Measurements from ENCODE around the gene FBRSL1.

DNA sequence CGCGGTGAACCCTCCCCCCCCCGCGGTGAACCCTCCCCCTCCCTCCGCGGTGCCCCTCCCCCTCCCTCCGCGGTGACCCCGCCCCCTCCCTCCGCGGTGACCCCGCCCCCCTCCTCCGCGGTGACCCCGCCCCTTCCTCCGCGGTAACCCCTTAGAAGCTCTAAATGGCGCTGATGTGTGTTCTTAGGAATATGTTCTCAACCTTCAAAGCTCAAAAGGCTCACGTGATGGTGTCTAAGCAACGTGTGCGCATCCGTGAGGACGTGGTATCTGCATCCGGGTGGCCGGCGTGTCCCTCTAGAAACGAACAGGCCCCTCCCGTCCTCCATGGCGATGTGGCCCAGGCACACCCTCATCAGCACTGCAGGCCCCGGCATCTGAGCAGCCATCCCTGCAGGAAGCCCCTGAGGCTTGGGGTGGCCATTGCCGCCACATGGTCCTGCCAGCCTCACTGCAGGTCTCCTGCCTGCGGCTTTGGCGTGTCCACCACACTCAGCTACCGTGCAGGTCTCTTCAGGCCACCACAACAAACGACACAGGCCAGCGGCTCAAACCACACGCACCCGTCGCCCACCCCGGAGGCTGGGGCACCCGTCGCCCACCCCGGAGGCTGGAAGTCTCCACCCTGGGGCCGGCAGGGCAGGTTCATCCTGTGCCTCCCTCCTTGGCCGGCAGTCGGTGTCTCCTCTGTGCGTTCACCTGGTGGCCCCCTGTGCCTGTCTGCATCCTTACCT lies 14.5 kb upstream of the FBRSL1 start:
- TF ChIP-seq, protein P1, sequence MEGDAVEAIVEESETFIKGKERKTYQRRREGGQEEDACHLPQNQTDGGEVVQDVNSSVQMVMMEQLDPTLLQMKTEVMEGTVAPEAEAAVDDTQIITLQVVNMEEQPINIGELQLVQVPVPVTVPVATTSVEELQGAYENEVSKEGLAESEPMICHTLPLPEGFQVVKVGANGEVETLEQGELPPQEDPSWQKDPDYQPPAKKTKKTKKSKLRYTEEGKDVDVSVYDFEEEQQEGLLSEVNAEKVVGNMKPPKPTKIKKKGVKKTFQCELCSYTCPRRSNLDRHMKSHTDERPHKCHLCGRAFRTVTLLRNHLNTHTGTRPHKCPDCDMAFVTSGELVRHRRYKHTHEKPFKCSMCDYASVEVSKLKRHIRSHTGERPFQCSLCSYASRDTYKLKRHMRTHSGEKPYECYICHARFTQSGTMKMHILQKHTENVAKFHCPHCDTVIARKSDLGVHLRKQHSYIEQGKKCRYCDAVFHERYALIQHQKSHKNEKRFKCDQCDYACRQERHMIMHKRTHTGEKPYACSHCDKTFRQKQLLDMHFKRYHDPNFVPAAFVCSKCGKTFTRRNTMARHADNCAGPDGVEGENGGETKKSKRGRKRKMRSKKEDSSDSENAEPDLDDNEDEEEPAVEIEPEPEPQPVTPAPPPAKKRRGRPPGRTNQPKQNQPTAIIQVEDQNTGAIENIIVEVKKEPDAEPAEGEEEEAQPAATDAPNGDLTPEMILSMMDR (conservative IDR thresholded peaks at IDR 0.05; ENCODE audit: low read depth, low read length) = no peak
- no peak for TF ChIP-seq EZH2 (IDR thresholded peaks at IDR 0.05; ENCODE audit: borderline replicate concordance, low read depth, low read length, poor library complexity, severe bottlenecking)
